Stimulated activated CD4-positive, alpha-beta T cell treated with anti-CD3 and anti-CD28 coated beads, Interleukin-2, amount 100 ng/mL, for 24 hours (primary cell): Measurements from ENCODE around the gene PNLIPRP3.

ENCODE experiments used
- DNase-seq, 2 donors: peaks; one replicate each; pipeline ENCODE4 v3.0.0-alpha.2; 2020

Gene PNLIPRP3

GRCh38 chr10:116521424-116522290 is 94.0 kb downstream of the PNLIPRP3 start:
- DNase-seq: peak; percentile 19 to 27

GRCh38 chr10:116522803-116523381 is 95.2 kb downstream of the PNLIPRP3 start:
- DNase-seq: no peak

GRCh38 chr10:116524736-116525135 is 97.1 kb downstream of the PNLIPRP3 start:
- no peak for DNase-seq

- no peak for DNase-seq
Observed at GRCh38 chr10:116526219-116526618, 98.6 kb downstream of the PNLIPRP3 start.
